K562 (cell line): ENCODE results near the gene ZDHHC14. TPM values are rescaled to one million over a fixed set of nuclear protein-coding genes. Genes with fewer than 3 reads are reported as not detected.

Experiments used
- FOS ChIP-seq: IDR thresholded peaks from 3 replicates; pipeline ENCODE4 v1.6.1; 2011; ENCODE audit not compliant: insufficient read length; ENCODE audit errors: extremely low read depth
- FOXA3 ChIP-seq, 2 experiments: fragments of 450-650 bp in 1 of 2; sonication (generic) in 1 of 2; formaldehyde crosslinking; IDR thresholded peaks in 1 of 2; conservative IDR thresholded peaks in 1 of 2; 2 replicates each; pipeline versions ENCODE4 v1.4.0 to v1.8.0; 2020 to 2022; ENCODE audit warnings: mild to moderate bottlenecking in 2 of 2, missing genetic modification reagents in 1 of 2
- JUND ChIP-seq, 2 experiments: IDR thresholded peaks; 2 replicates in 1 of 2; 3 replicates in 1 of 2; pipeline ENCODE4 v1.6.1; 2011; ENCODE audit warnings: borderline replicate concordance in 2 of 2, low read depth in 2 of 2, low read length in 2 of 2, improper control_type of control experiment in 1 of 2, missing biosample characterization in 1 of 2, missing genetic modification characterization in 1 of 2, missing genetic modification reagents in 1 of 2
- MEIS2 ChIP-seq: fragments of 450-650 bp; IDR thresholded peaks from 2 replicates; pipeline ENCODE4 v1.6.1; 2014; ENCODE audit warnings: mild to moderate bottlenecking; ENCODE audit not compliant: partially characterized antibody
- PHB2 ChIP-seq: fragments of 450-650 bp; IDR thresholded peaks from 2 replicates; pipeline ENCODE4 v1.6.1; 2017; ENCODE audit warnings: low read depth
- SMARCA4 ChIP-seq: fragments of 450-650 bp; IDR thresholded peaks from 2 replicates; pipeline ENCODE4 v1.6.1; 2016
- SP2 ChIP-seq: IDR thresholded peaks from 2 replicates; pipeline ENCODE4 v1.6.1; 2011; ENCODE audit warnings: mild to moderate bottlenecking, low read depth, low read length, moderate library complexity; ENCODE audit not compliant: poor library complexity, severe bottlenecking; ENCODE audit errors: extremely low read depth
- SREBF2 ChIP-seq: sonication (generic); formaldehyde crosslinking; IDR thresholded peaks from 2 replicates; pipeline ENCODE4 v1.4.0; 2020; ENCODE audit warnings: mild to moderate bottlenecking, missing genetic modification reagents
- TEAD4 ChIP-seq, 2 experiments: sonication (generic) in 1 of 2; formaldehyde crosslinking in 1 of 2; IDR thresholded peaks; 2 replicates each; pipeline versions ENCODE4 v1.6.1 to v1.8.0; 2012 to 2022; ENCODE audit warnings: borderline replicate concordance in 1 of 2, inconsistent platforms in 1 of 2, low read length in 1 of 2, mild to moderate bottlenecking in 1 of 2, missing genetic modification reagents in 1 of 2
- ZNF212 ChIP-seq: fragments of 450-650 bp; formaldehyde crosslinking; IDR thresholded peaks from 2 replicates; pipeline ENCODE4 v1.4.0; 2020; ENCODE audit warnings: mild to moderate bottlenecking
- ZNF408 ChIP-seq: fragments of 250-450 bp; sonication (Bioruptor Pico); IDR thresholded peaks from 2 replicates; pipeline ENCODE4 v1.4.0; 2020; ENCODE audit warnings: low read depth, mild to moderate bottlenecking, moderate library complexity
- polyA plus RNA-seq, 8 experiments: library from polyadenylated mRNA; depleted of rRNA in 4 of 8; stranded (reverse) in 5 of 8; unstranded in 3 of 8; fragments of >200 nt; fragmentation: Nextera tagmentation in 2 of 8; fragmentation: Illumina TruSeq in 1 of 8; extraction: Ambion mirVana in 2 of 8; extraction: Trizol in 1 of 8; gene quantifications; 2 replicates each; pipeline versions ENCODE4 v1.2.1 to v1.2.3, GENCODE V29; 2011 to 2014; ENCODE audit warnings: inconsistent platforms in 1 of 8, missing spikeins in 1 of 8
- total RNA-seq, 7 experiments: library from RNA; depleted of rRNA in 6 of 7; stranded (reverse); fragments of >200 nt in 6 of 7; fragmentation: Illumina TruSeq in 2 of 7; extraction: Trizol in 2 of 7; gene quantifications; 2 replicates each; pipeline versions ENCODE4 v1.2.1 to v1.2.3, GENCODE V29; 2011 to 2021; ENCODE audit warnings: low replicate concordance in 1 of 7
- TF ChIP-seq, protein P1 (sequence below), 2 experiments: fragments of 450-650 bp; IDR thresholded peaks; 2 replicates each; pipeline ENCODE4 v1.6.1; 2016; ENCODE audit warnings: mild to moderate bottlenecking in 2 of 2, borderline replicate concordance in 1 of 2, low read depth in 1 of 2, moderate library complexity in 1 of 2
- TF ChIP-seq, protein P2 (sequence below): fragments of 200-800 bp; sonication (Bioruptor generic); IDR thresholded peaks from 2 replicates; pipeline ENCODE4 v1.6.1; 2016; ENCODE audit warnings: missing genetic modification characterization, missing compliant biosample characterization

The ZDHHC14 gene
- total and polyA plus RNA-seq, 9 of the 15 experiments (the other 6 are each of a cell fraction or from before 2014, with no cell fraction given) = 0.92 to 23.1 (median 13.8) TPM

DNA sequence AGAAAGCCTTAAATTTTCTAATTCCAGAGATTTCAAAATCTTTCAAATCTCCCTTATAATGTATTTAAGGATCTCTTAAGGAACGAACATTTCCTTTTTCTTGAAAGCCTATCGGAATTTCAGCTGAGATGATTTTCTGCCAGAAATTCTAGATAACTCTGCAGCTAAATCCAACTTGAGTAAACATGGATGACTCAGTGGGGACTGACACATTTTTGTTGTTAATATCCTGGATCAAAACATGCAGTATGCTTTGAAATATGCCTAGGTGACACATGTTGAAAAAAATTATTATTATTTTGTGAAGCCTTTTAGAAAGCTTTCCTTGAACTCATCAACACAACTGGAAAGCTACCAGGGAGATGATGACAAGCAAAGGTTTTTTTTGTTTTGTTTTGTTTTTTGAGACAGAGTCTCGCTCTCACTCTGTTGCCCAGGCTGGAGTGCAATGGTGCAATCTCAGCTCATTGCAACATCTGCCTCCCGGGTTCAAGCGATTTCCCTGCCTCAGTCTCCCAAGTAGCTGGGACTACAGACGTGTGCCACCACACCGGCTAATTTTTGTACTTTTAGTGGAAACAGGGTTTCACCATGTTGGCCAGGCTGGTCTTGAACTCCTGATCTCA lies 302.0 kb downstream of the ZDHHC14 start (continued):
- TF ChIP-seq SP2 (no peak), ZNF408 (CRISPR knock-in tag) (no peak), ZNF212 (CRISPR knock-in tag) (no peak), MEIS2 (peak; percentile 34), TEAD4 (IDR thresholded peaks at IDR 0.05; ENCODE audit: low read length) (peak; percentile 22; the same call in 1 of the 2 replicates), TEAD4 (CRISPR knock-in tag; IDR thresholded peaks at IDR 0.05; ENCODE audit: borderline replicate concordance) (no peak), PHB2 (no peak), FOXA3 (CRISPR knock-in tag; conservative IDR thresholded peaks at IDR 0.05 in 1 of 2, IDR thresholded peaks at IDR 0.05 in 1 of 2) (peak; percentile 97 to 98), FOS (peak; percentile 27), JUND (IDR thresholded peaks at IDR 0.05; ENCODE audit: borderline replicate concordance, low read depth, low read length) (peak; percentile 85), JUND (tag; IDR thresholded peaks at IDR 0.05; ENCODE audit: borderline replicate concordance, low read depth, low read length) (peak; percentile 76; the same call in 2 of the 3 replicates), SREBF2 (CRISPR knock-in tag) (no peak), SMARCA4 (peak; percentile 75; the same call in 1 of the 2 replicates)
- TF ChIP-seq, protein P1, sequence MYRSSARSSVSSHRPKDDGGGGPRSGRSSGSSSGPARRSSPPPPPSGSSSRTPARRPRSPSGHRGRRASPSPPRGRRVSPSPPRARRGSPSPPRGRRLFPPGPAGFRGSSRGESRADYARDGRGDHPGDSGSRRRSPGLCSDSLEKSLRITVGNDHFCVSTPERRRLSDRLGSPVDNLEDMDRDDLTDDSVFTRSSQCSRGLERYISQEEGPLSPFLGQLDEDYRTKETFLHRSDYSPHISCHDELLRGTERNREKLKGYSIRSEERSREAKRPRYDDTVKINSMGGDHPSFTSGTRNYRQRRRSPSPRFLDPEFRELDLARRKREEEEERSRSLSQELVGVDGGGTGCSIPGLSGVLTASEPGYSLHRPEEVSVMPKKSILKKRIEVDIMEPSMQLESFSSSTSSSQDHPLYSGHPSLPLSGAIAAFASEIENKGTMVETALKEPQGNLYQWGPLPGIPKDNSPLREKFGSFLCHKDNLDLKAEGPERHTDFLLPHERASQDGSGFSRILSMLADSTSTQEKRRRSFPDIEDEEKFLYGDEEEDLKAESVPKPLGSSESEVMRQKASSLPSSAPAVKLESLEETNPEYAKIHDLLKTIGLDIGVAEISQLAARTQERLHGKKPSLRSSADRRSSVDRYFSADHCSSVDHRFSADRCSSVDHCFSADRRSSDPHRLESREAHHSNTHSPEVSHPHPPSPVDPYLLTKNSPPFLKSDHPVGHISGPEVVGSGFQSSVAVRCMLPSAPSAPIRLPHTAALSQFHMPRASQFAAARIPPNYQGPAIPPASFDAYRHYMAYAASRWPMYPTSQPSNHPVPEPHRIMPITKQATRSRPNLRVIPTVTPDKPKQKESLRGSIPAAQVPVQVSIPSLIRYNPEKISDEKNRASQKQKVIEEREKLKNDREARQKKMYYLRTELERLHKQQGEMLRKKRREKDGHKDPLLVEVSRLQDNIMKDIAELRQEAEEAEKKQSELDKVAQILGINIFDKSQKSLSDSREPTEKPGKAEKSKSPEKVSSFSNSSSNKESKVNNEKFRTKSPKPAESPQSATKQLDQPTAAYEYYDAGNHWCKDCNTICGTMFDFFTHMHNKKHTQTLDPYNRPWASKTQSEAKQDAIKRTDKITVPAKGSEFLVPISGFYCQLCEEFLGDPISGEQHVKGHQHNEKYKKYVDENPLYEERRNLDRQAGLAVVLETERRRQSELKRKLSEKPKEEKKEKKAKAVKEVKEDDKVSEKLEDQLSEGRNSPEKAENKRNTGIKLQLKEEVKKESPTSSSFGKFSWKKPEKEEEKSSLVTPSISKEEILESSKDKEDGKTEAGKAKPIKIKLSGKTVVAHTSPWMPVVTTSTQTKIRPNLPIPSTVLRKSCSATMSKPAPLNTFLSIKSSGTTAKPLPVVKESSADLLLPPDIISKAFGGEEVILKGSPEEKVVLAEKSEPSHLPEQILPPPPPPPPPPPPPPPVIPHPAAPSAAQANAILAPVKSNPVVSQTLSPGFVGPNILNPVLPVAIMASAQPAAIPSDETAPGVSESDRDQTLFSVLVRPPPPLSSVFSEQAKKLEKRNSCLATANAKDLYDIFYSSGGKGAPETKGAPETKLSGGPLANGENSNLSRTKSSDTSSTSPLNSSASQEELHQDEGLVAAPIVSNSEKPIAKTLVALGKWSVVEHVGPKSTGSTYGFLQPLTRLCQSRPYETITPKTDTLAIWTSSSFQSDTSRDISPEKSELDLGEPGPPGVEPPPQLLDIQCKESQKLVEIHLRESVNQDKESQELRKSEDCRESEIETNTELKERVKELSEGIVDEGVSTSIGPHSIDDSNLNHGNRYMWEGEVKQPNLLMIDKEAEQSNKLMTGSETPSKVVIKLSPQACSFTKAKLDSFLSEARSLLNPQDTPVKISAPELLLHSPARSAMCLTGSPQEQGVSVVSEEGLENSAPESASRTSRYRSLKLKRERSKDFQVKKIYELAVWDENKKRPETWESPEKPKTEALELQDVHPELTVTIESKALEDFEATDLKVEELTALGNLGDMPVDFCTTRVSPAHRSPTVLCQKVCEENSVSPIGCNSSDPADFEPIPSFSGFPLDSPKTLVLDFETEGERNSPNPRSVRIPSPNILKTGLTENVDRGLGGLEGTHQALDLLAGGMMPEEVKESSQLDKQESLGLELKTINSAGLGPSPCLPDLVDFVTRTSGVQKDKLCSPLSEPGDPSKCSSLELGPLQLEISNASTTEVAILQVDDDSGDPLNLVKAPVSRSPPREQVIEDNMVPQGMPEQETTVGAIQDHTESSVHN (IDR thresholded peaks at IDR 0.05; ENCODE audit: borderline replicate concordance in 1 of 2, low read depth in 1 of 2) = no peak
- TF ChIP-seq, protein P2, sequence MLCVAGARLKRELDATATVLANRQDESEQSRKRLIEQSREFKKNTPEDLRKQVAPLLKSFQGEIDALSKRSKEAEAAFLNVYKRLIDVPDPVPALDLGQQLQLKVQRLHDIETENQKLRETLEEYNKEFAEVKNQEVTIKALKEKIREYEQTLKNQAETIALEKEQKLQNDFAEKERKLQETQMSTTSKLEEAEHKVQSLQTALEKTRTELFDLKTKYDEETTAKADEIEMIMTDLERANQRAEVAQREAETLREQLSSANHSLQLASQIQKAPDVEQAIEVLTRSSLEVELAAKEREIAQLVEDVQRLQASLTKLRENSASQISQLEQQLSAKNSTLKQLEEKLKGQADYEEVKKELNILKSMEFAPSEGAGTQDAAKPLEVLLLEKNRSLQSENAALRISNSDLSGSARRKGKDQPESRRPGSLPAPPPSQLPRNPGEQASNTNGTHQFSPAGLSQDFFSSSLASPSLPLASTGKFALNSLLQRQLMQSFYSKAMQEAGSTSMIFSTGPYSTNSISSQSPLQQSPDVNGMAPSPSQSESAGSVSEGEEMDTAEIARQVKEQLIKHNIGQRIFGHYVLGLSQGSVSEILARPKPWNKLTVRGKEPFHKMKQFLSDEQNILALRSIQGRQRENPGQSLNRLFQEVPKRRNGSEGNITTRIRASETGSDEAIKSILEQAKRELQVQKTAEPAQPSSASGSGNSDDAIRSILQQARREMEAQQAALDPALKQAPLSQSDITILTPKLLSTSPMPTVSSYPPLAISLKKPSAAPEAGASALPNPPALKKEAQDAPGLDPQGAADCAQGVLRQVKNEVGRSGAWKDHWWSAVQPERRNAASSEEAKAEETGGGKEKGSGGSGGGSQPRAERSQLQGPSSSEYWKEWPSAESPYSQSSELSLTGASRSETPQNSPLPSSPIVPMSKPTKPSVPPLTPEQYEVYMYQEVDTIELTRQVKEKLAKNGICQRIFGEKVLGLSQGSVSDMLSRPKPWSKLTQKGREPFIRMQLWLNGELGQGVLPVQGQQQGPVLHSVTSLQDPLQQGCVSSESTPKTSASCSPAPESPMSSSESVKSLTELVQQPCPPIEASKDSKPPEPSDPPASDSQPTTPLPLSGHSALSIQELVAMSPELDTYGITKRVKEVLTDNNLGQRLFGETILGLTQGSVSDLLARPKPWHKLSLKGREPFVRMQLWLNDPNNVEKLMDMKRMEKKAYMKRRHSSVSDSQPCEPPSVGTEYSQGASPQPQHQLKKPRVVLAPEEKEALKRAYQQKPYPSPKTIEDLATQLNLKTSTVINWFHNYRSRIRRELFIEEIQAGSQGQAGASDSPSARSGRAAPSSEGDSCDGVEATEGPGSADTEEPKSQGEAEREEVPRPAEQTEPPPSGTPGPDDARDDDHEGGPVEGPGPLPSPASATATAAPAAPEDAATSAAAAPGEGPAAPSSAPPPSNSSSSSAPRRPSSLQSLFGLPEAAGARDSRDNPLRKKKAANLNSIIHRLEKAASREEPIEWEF (CRISPR knock-in tag) = no peak
